ENCODE measurements around the gene TMUB2. TPM values are rescaled to one million over a fixed set of nuclear protein-coding genes. Genes with fewer than 3 reads are reported as not detected.

TMUB2 gene
- total RNA-seq, 1 donor from 2014 or later = 35.0 TPM

- Histone ChIP-seq H3K36me3 (ENCODE audit: control insufficient read depth, insufficient read depth, low read length) (peaks cover 8% of the 10 kb centered on the region), H3K27me3 (ENCODE audit: control insufficient read depth, insufficient read depth, low read length) (no peaks in the 10 kb centered on the region), H3K4me3 (ENCODE audit: low read depth, low read length) (peak overlapping the region; percentile 84)
- no peak for DNase-seq (ENCODE audit: low read depth)
- no peak for TF ChIP-seq CTCF (IDR thresholded peaks at IDR 0.05; ENCODE audit: insufficient read depth, low read length, poor library complexity, severe bottlenecking)
Measured at GRCh38 chr17:44198721-44199552, 12.2 kb downstream of the TMUB2 start.

- TF ChIP-seq CTCF (IDR thresholded peaks at IDR 0.05; ENCODE audit: insufficient read depth, low read length, poor library complexity, severe bottlenecking) = no peak
- Histone ChIP-seq H3K4me3 (ENCODE audit: low read depth, low read length) (peak within 1 kb of the TSS; percentile 84), H3K27me3 (ENCODE audit: control insufficient read depth, insufficient read depth, low read length) (no peaks in the 10 kb centered on the region), H3K36me3 (ENCODE audit: control insufficient read depth, insufficient read depth, low read length) (peaks cover 6% of the 10 kb centered on the region)
- peak; percentile 86 for DNase-seq (ENCODE audit: low read depth)
Measured at GRCh38 chr17:44199553-44200477, 13.0 kb downstream of the TMUB2 start, which contains the start of gene ATXN7L3. Gene ATXN7L3 (minus strand): TSS chr17:44199884. CDS start chr17:44198070, 1,814 bp downstream.

DNA sequence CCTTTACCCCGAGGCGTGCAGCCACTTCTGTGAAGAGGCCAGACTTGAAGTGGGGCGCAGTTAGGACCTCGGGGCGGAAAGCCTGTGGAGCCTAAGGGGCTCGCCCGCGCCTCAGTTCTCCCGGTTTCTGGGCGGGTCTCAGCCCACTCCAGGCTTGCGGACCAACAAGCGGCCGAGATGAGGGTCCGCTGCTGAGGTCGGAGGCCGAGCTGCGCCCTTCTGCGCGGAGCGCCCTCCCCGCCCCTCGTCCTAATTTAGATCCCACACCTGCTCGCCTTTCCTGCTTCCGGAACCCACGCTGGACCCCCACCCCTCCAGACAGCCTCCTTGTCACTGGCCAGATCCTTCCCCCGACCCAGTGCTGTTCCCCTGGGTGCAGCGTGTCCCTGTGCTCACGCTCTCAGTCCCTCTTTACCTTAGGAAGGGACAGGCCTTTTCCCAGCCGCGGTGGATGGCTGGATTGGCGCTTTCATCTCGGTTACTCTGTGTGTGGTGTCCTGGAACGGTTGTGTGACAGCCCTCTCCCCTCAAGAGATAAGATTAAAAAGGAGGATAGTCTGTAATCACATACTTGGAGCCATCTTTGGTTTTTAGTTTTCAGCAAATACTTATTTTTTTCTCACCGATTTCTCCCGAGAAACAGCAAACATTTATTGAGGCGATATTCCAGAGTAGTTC lies 13.8 kb downstream of the TMUB2 start:
- Histone ChIP-seq H3K36me3 (ENCODE audit: control insufficient read depth, insufficient read depth, low read length) (peaks cover 1% of the 10 kb centered on the region), H3K4me3 (ENCODE audit: low read depth, low read length) (peak overlapping the region; percentile 78), H3K27me3 (ENCODE audit: control insufficient read depth, insufficient read depth, low read length) (no peaks in the 10 kb centered on the region)
- TF ChIP-seq CTCF (IDR thresholded peaks at IDR 0.05; ENCODE audit: insufficient read depth, low read length, poor library complexity, severe bottlenecking) = no peak
- no peak for DNase-seq (ENCODE audit: low read depth)

- no peak for DNase-seq (ENCODE audit: low read depth)
- no peaks in the 10 kb centered on the region for H3K27me3 ChIP-seq (ENCODE audit: control insufficient read depth, insufficient read depth, low read length)
- no peak for TF ChIP-seq CTCF (IDR thresholded peaks at IDR 0.05; ENCODE audit: insufficient read depth, low read length, poor library complexity, severe bottlenecking)
- H3K36me3 ChIP-seq (ENCODE audit: control insufficient read depth, insufficient read depth, low read length) = no peaks in the 10 kb centered on the region
- H3K4me3 ChIP-seq (ENCODE audit: low read depth, low read length) = no peak overlapping the region
Measured at GRCh38 chr17:44202756-44203155, 16.0 kb downstream of the TMUB2 start.

GRCh38 chr17:44203731-44204440 lies 17.1 kb downstream of the TMUB2 start:
- DNase-seq (ENCODE audit: low read depth) = no peak
- H3K27me3 ChIP-seq (ENCODE audit: control insufficient read depth, insufficient read depth, low read length) = no peaks in the 10 kb centered on the region
- peak; percentile 81 for TF ChIP-seq CTCF (IDR thresholded peaks at IDR 0.05; ENCODE audit: insufficient read depth, low read length, poor library complexity, severe bottlenecking)
- no peak overlapping the region for H3K4me3 ChIP-seq (ENCODE audit: low read depth, low read length)
- H3K36me3 ChIP-seq (ENCODE audit: control insufficient read depth, insufficient read depth, low read length) = peaks cover 1% of the 10 kb centered on the region

Data from kidney epithelial cell (primary cell).